GM12872 (cell line): Measurements from ENCODE around the gene THOC3.
"Not testable (repeated sequence)": the region's sequence is repeated elsewhere in the genome, so short reads cannot be mapped to it uniquely, and the experiment has no call there.

Experiments used
- CTCF ChIP-seq: IDR thresholded peaks from 3 replicates; pipeline ENCODE4 v1.5.1; 2011; ENCODE audit warnings: low read depth, mild to moderate bottlenecking, low read length, moderate library complexity; ENCODE audit not compliant: insufficient read depth

THOC3 gene

GRCh38 chr5:175967471-175968372 lies at the start of gene THOC3:
TSS of gene THOC3 (minus strand) at chr5:175968315. CDS start at chr5:175968208, 107 bp downstream.
- not testable (repeated sequence) for TF ChIP-seq CTCF

GRCh38 chr5:175922192-175922885 lies 45.8 kb downstream of the THOC3 start:
- TF ChIP-seq CTCF, result no peak

GRCh38 chr5:175921061-175921730 lies 46.9 kb downstream of the THOC3 start:
- no peak for TF ChIP-seq CTCF

- no peak for TF ChIP-seq CTCF
These were observed 47.8 kb downstream of the THOC3 start for GRCh38 chr5:175920231-175920811.
